GM19193 (cell line): ENCODE data around the gene COL18A1.

Experiments
- POLR2A ChIP-seq: IDR thresholded peaks from 4 replicates; pipeline ENCODE4 v1.6.1; 2011; ENCODE audit not compliant: insufficient read depth, insufficient read length; ENCODE audit errors: extremely low read depth

Gene COL18A1

GRCh38 chr21:45441431-45442255 is 36.7 kb downstream of the COL18A1 start:
- TF ChIP-seq POLR2A = no peak

GRCh38 chr21:45442276-45442675 is 37.3 kb downstream of the COL18A1 start:
- no peak for TF ChIP-seq POLR2A

- no peak for TF ChIP-seq POLR2A
Observed at GRCh38 chr21:45443595-45444181, 38.7 kb downstream of the COL18A1 start.

GRCh38 chr21:45444385-45444784 is 39.4 kb downstream of the COL18A1 start:
- TF ChIP-seq POLR2A = no peak

- no peak for TF ChIP-seq POLR2A
Observed at GRCh38 chr21:45445369-45445768, 40.4 kb downstream of the COL18A1 start.

- TF ChIP-seq POLR2A = no peak
Observed at GRCh38 chr21:45447821-45448220, 42.9 kb downstream of the COL18A1 start.

GRCh38 chr21:45448283-45448809 is 43.4 kb downstream of the COL18A1 start:
- no peak for TF ChIP-seq POLR2A

GRCh38 chr21:45448810-45449657 is 44.1 kb downstream of the COL18A1 start:
- TF ChIP-seq POLR2A = no peak

- TF ChIP-seq POLR2A = no peak
Observed at GRCh38 chr21:45449658-45450422, 44.9 kb downstream of the COL18A1 start.

- TF ChIP-seq POLR2A = no peak
Observed at GRCh38 chr21:45450423-45451090, 45.6 kb downstream of the COL18A1 start.

GRCh38 chr21:45451091-45451740 is 46.3 kb downstream of the COL18A1 start:
- no peak for TF ChIP-seq POLR2A

- TF ChIP-seq POLR2A = no peak
Observed at GRCh38 chr21:45451771-45452182, 46.8 kb downstream of the COL18A1 start.

GRCh38 chr21:45452696-45453307 is 47.8 kb downstream of the COL18A1 start:
- no peak for TF ChIP-seq POLR2A

GRCh38 chr21:45453308-45453950 is 48.5 kb downstream of the COL18A1 start:
- no peak for TF ChIP-seq POLR2A
